GM12878 (cell line): Measurements from ENCODE around the gene MX1. TPM values are rescaled to one million over a fixed set of nuclear protein-coding genes. Genes with fewer than 3 reads are reported as not detected.

ENCODE experiments used
- ATF2 ChIP-seq: IDR thresholded peaks from 2 replicates; pipeline ENCODE4 v1.6.1; 2012; ENCODE audit warnings: low read length, inconsistent platforms
- ATF7 ChIP-seq: fragments of 450-650 bp; IDR thresholded peaks from 2 replicates; pipeline ENCODE4 v1.6.1; 2016; ENCODE audit warnings: low read depth, mild to moderate bottlenecking
- CBFB ChIP-seq: IDR thresholded peaks from 2 replicates; pipeline ENCODE4 v1.6.1; 2016; ENCODE audit warnings: antibody characterized with exemption, low read depth
- CBX5 ChIP-seq: sonication (generic); IDR thresholded peaks from 2 replicates; pipeline ENCODE4 v1.6.1; 2016; ENCODE audit warnings: low read depth, moderate library complexity, mild to moderate bottlenecking, inconsistent platforms
- EED ChIP-seq: sonication (generic); IDR thresholded peaks from 2 replicates; pipeline ENCODE4 v1.6.1; 2016; ENCODE audit warnings: antibody characterized with exemption, low read depth
- EGR1 ChIP-seq, 2 experiments: IDR thresholded peaks; 1 replicate in 1 of 2; 2 replicates in 1 of 2; pipeline ENCODE4 v1.6.1; 2011 to 2012; ENCODE audit warnings: low read depth in 2 of 2, low read length in 2 of 2, borderline replicate concordance in 1 of 2, mild to moderate bottlenecking in 1 of 2, moderate library complexity in 1 of 2
- ETV6 ChIP-seq, 2 experiments: fragments of 450-650 bp in 1 of 2; IDR thresholded peaks in 1 of 2; conservative IDR thresholded peaks in 1 of 2; 2 replicates each; pipeline ENCODE4 v1.6.1; 2014; ENCODE audit warnings: antibody characterized with exemption in 1 of 2, borderline replicate concordance in 1 of 2, low read depth in 1 of 2, mild to moderate bottlenecking in 1 of 2, moderate library complexity in 1 of 2
- GABPA ChIP-seq: IDR thresholded peaks from 2 replicates; pipeline ENCODE4 v1.6.1; 2014; ENCODE audit warnings: antibody characterized with exemption, low read depth, mild to moderate bottlenecking, inconsistent platforms
- IKZF2 ChIP-seq, 2 experiments: fragments of 450-650 bp; IDR thresholded peaks; 2 replicates each; pipeline ENCODE4 v1.6.1; 2017; ENCODE audit warnings: mild to moderate bottlenecking in 2 of 2, moderate library complexity in 2 of 2
- JUNB ChIP-seq: IDR thresholded peaks from 2 replicates; pipeline ENCODE4 v1.6.1; 2016; ENCODE audit warnings: antibody characterized with exemption, mild to moderate bottlenecking
- MTA2 ChIP-seq: fragments of 450-650 bp; IDR thresholded peaks from 2 replicates; pipeline ENCODE4 v1.6.1; 2016; ENCODE audit warnings: low read depth, mild to moderate bottlenecking, moderate library complexity
- PBX3 ChIP-seq: IDR thresholded peaks from 2 replicates; pipeline ENCODE4 v1.6.1; 2011; ENCODE audit warnings: mild to moderate bottlenecking, low read depth, low read length, moderate library complexity; ENCODE audit not compliant: insufficient replicate concordance
- PKNOX1 ChIP-seq: fragments of 450-650 bp; IDR thresholded peaks from 2 replicates; pipeline ENCODE4 v1.6.1; 2016; ENCODE audit warnings: mild to moderate bottlenecking
- POLR2A ChIP-seq: IDR thresholded peaks from 2 replicates; pipeline ENCODE4 v1.6.1; 2011; ENCODE audit warnings: low read depth, mild to moderate bottlenecking, low read length
- POLR2AphosphoS5 ChIP-seq: IDR thresholded peaks from 2 replicates; pipeline ENCODE4 v1.6.1; 2011; ENCODE audit warnings: mild to moderate bottlenecking, low read length, inconsistent platforms
- SMC3 ChIP-seq: IDR thresholded peaks from 2 replicates; pipeline ENCODE4 v1.6.1; 2011; ENCODE audit warnings: low read length, improper control_type of control experiment, borderline replicate concordance
- SPI1 ChIP-seq: IDR thresholded peaks from 2 replicates; pipeline ENCODE4 v1.6.1; 2011; ENCODE audit warnings: low read depth, mild to moderate bottlenecking, low read length, moderate library complexity, borderline replicate concordance; ENCODE audit not compliant: insufficient read depth
- SREBF1 ChIP-seq: IDR thresholded peaks from 2 replicates; pipeline ENCODE4 v1.6.1; 2012; ENCODE audit warnings: mild to moderate bottlenecking, low read length
- STAT3 ChIP-seq: IDR thresholded peaks from 2 replicates; pipeline ENCODE4 v1.6.1; 2011; ENCODE audit warnings: low read depth, low read length, improper control_type of control experiment
- YBX1 ChIP-seq: fragments of 450-650 bp; IDR thresholded peaks from 2 replicates; pipeline ENCODE4 v1.6.1; 2016; ENCODE audit warnings: antibody characterized with exemption
- YY1 ChIP-seq: IDR thresholded peaks from 2 replicates; pipeline ENCODE4 v1.6.1; 2011; ENCODE audit warnings: low read depth, mild to moderate bottlenecking, low read length
- ZNF24 ChIP-seq: fragments of 450-650 bp; IDR thresholded peaks from 2 replicates; pipeline ENCODE4 v1.6.1; 2017; ENCODE audit warnings: antibody characterized with exemption, mild to moderate bottlenecking
- ZNF687 ChIP-seq: fragments of 450-650 bp; IDR thresholded peaks from 2 replicates; pipeline ENCODE4 v1.6.1; 2017; ENCODE audit warnings: mild to moderate bottlenecking, moderate library complexity
- polyA plus RNA-seq, 11 experiments: library from polyadenylated mRNA; depleted of rRNA in 4 of 11; unstranded in 6 of 11; stranded (reverse) in 5 of 11; fragments of >200 nt; fragmentation: Nextera tagmentation in 4 of 11; fragmentation: Illumina TruSeq in 1 of 11; extraction: Ambion mirVana in 4 of 11; extraction: Trizol in 1 of 11; gene quantifications; 1 replicate in 1 of 11; 2 replicates in 10 of 11; pipeline versions ENCODE4 v1.2.1 to v1.2.3, GENCODE V29; 2011 to 2016; ENCODE audit warnings: inconsistent platforms in 2 of 11, missing spikeins in 2 of 11, low read depth in 1 of 11
- total RNA-seq, 4 experiments: library from RNA; depleted of rRNA in 3 of 4; stranded (reverse); fragments of >200 nt in 3 of 4; fragmentation: Illumina TruSeq in 1 of 4; extraction: Trizol in 1 of 4; gene quantifications; 2 replicates each; pipeline versions ENCODE4 v1.2.1 to v1.2.3, GENCODE V29; 2013 to 2021

MX1 gene
- total and polyA plus RNA-seq, 10 of the 15 experiments (the other 5 are each of a cell fraction or from before 2014, with no cell fraction given), result 75.9 to 385 (median 302) TPM

GRCh38 chr21:41419921-41420862 is 5.8 kb upstream of the MX1 start (continued):
- TF ChIP-seq PBX3, result no peak
- peak in 1 of 2 experiments; percentile 18; a peak in 1 of 3 replicates for TF ChIP-seq EGR1 (IDR thresholded peaks at IDR 0.05; ENCODE audit: borderline replicate concordance in 1 of 2, low read depth in 2 of 2, low read length in 2 of 2)
- peak; percentile 75 for TF ChIP-seq EED
- TF ChIP-seq YBX1, result no peak
- peak; percentile 68 to 72 for TF ChIP-seq IKZF2 (IDR thresholded peaks at IDR 0.05)
- no peak for TF ChIP-seq POLR2AphosphoS5
- TF ChIP-seq ZNF687, result 0 out of 2 replicates have a peak, but pooled peaks have one; percentile 50
- peak; percentile 47; the same call in 1 of the 2 replicates for TF ChIP-seq MTA2
- TF ChIP-seq ETV6 (conservative IDR thresholded peaks at IDR 0.05 in 1 of 2, IDR thresholded peaks at IDR 0.05 in 1 of 2; ENCODE audit: borderline replicate concordance in 1 of 2, low read depth in 1 of 2), result peak in 1 of 2 experiments; percentile 81; a peak in 2 of 4 replicates
- TF ChIP-seq PKNOX1, result no peak
- TF ChIP-seq POLR2A, result peak; percentile 49; the same call in 1 of the 2 replicates
- TF ChIP-seq SPI1, result peak; percentile 73; the same call in 1 of the 2 replicates
- peak; percentile 15; the same call in 1 of the 2 replicates for TF ChIP-seq ATF7
- TF ChIP-seq CBFB, result no peak
- no peak for TF ChIP-seq SREBF1
- no peak for TF ChIP-seq GABPA
- no peak for TF ChIP-seq STAT3
- TF ChIP-seq ZNF24, result no peak
- TF ChIP-seq SMC3, result no peak
- TF ChIP-seq YY1, result no peak
- TF ChIP-seq JUNB, result no peak
- TF ChIP-seq ATF2, result no peak
- TF ChIP-seq CBX5, result no peak
